ENCODE results near the gene PTPRF. TPM values are rescaled to one million over a fixed set of nuclear protein-coding genes. Genes with fewer than 3 reads are reported as not detected.

PTPRF gene
- total RNA-seq, 1 donor from 2014 or later = 2.9 TPM

DNA sequence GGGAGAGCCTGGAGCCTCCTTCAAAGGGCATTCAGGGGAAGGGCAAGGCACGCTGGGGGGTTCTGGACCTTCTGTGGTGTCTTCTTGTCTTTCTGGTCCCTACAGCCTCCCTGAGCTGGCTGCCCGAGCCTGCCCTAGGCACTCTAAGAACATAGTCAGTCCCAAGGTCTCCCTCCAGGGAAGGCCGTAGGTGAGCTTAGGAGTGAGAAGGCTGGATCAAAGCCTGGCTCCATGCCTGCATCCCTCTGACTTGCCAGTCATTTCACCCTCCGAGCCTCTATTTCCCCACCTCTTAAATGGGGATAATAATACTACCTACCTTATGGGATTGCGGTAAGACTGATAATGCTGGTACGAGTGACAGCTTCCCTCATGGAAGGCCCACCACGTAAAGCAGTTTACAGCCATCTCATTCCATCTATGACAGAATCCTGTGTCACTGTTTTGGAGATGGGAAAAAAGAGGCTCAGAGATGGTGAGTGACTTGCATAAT, 20.8 kb downstream of the PTPRF start:
- Histone ChIP-seq H3K4me3 (no peak overlapping the region), H3K9me3 (replicated peaks) (no peaks in the 10 kb centered on the region), H3K27ac (replicated peaks) (no peak overlapping the region), H3K36me3 (no peaks in the 10 kb centered on the region), H3K27me3 (ENCODE audit: low read depth) (no peaks in the 10 kb centered on the region), H3K4me1 (peaks cover 10% of the 10 kb centered on the region)
- DNase-seq = no peak
- TF ChIP-seq, protein P1, sequence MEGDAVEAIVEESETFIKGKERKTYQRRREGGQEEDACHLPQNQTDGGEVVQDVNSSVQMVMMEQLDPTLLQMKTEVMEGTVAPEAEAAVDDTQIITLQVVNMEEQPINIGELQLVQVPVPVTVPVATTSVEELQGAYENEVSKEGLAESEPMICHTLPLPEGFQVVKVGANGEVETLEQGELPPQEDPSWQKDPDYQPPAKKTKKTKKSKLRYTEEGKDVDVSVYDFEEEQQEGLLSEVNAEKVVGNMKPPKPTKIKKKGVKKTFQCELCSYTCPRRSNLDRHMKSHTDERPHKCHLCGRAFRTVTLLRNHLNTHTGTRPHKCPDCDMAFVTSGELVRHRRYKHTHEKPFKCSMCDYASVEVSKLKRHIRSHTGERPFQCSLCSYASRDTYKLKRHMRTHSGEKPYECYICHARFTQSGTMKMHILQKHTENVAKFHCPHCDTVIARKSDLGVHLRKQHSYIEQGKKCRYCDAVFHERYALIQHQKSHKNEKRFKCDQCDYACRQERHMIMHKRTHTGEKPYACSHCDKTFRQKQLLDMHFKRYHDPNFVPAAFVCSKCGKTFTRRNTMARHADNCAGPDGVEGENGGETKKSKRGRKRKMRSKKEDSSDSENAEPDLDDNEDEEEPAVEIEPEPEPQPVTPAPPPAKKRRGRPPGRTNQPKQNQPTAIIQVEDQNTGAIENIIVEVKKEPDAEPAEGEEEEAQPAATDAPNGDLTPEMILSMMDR (IDR thresholded peaks at IDR 0.05; ENCODE audit: borderline replicate concordance) = no peak
- intact Hi-C loops (cut with micrococcal nuclease) = no loop called here

DNA sequence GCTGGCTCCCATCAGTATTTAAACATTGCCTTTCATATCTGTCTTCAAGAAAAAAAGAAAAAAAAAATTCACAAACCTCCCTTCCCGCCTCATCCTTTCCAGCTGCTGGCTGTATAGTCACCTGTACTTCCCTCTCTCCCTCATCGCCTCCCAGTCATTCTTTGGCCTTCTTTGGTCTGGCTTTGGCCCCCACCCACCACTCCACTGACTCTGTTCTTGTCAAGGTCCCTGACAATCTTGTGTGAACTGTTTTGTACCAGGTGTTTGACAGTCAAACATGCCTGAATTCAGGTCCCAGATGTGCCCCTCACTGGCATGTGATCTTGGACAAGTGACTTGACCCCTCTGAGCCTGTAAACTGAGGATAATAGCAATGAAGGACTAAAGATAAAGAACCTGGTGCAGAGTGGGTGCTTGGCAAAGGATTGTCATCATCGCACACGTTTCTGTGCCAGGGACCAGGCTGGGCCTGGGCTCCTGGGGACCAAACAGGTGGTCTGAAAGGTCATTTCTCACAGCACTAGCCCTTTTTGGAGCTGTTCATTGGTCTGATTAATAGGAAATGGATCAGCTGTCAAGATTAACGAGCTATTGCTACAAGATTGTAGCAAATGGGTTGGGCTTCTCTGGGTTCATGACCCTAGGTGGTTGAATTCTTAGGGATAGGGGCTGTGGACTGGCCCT, 21.5 kb downstream of the PTPRF start:
- no peak overlapping the region for H3K4me3 ChIP-seq
- no peaks in the 10 kb centered on the region for H3K36me3 ChIP-seq
- no peaks in the 10 kb centered on the region for H3K27me3 ChIP-seq (ENCODE audit: low read depth)
- intact Hi-C loops (cut with micrococcal nuclease) = no loop called here
- H3K27ac ChIP-seq (replicated peaks) = no peak overlapping the region
- H3K4me1 ChIP-seq = peaks cover 10% of the 10 kb centered on the region
- no peaks in the 10 kb centered on the region for H3K9me3 ChIP-seq (replicated peaks)
- no peak for DNase-seq
- TF ChIP-seq, protein P1 (IDR thresholded peaks at IDR 0.05; ENCODE audit: borderline replicate concordance) = no peak

DNA sequence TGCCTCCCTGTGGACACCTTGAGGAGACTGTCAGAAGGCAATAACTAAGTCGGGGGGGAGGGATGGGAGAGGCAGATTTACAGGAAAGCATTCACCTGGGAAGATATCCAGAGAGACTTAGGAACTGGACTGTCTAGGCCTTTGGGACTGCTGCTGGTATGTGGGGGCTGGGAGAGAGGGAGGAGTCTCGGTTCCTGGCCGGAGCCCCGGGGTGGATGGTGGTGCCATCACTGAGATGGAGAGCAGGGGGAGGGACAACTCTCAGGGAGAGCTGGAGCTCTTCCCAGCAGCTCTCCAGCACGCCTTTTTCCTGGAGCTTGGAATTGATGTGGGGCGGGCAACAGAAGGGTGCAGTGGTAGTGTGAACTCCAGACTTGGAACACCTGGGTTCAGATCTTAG, 22.1 kb downstream of the PTPRF start:
- no peaks in the 10 kb centered on the region for H3K27me3 ChIP-seq (ENCODE audit: low read depth)
- H3K27ac ChIP-seq (replicated peaks) = no peak overlapping the region
- no peaks in the 10 kb centered on the region for H3K36me3 ChIP-seq
- intact Hi-C loops (cut with micrococcal nuclease) = no loop called here
- TF ChIP-seq, protein P1 (IDR thresholded peaks at IDR 0.05; ENCODE audit: borderline replicate concordance) = no peak
- peak; percentile 54 for DNase-seq
- no peak overlapping the region for H3K4me3 ChIP-seq
- peaks cover 10% of the 10 kb centered on the region for H3K4me1 ChIP-seq
- H3K9me3 ChIP-seq (replicated peaks) = no peaks in the 10 kb centered on the region

DNA sequence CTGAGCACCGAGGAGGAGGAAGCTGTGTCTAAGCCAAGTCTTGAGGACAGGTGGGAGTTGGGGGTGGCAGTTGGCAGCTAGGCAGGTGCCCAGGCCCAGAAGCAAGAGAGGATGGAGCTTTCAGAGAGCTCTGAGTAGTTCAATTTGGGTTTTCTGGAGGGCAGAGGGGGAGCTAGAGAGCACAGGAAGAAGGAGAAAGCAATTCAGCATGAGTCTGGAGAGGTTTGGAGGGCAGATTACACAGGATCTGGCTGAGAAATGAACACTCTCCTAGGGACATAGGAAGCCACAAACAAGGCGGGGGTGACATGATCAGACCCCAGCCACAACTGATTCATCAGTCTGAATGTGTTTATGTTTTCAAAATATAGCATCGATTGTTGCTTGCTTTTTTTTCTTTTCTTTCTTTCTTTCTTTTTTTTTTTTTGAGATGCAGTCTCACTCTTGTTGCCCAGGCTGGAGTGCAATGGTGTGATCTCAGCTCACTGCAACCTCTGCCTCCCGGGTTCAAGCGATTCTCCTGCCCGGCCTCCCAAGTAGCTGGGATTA, 23.8 kb downstream of the PTPRF start:
- no peaks in the 10 kb centered on the region for H3K9me3 ChIP-seq (replicated peaks)
- no peak for DNase-seq
- H3K27ac ChIP-seq (replicated peaks) = no peak overlapping the region
- peaks cover 10% of the 10 kb centered on the region for H3K4me1 ChIP-seq
- intact Hi-C loops (cut with micrococcal nuclease) = no loop called here
- no peak overlapping the region for H3K4me3 ChIP-seq
- TF ChIP-seq, protein P1 (IDR thresholded peaks at IDR 0.05; ENCODE audit: borderline replicate concordance) = peak; percentile 23
- H3K36me3 ChIP-seq = no peaks in the 10 kb centered on the region
- H3K27me3 ChIP-seq (ENCODE audit: low read depth) = no peaks in the 10 kb centered on the region

DNA sequence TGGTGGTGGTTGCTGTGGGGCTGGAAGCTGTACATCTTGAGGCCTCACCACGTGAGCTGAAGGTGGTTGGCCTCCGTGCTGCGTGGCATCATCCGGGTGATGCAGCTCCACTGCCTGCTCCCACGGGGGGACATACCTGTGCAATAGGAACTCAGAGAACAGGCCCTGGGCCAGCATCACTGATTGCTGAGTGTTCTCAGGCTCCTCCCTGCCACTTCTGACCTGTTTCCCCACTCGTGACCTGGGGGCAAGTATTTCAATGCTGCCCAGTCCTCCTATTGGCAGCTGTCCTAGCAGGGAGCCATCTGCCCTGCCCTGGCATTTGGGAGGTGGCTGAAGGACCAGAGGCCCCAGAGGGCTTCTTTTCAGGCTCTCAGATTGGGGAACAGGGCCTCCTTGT, 26.1 kb downstream of the PTPRF start:
- Histone ChIP-seq H3K4me1 (peaks cover 5% of the 10 kb centered on the region), H3K4me3 (no peak overlapping the region), H3K27me3 (ENCODE audit: low read depth) (no peaks in the 10 kb centered on the region), H3K9me3 (replicated peaks) (no peaks in the 10 kb centered on the region), H3K27ac (replicated peaks) (no peak overlapping the region), H3K36me3 (no peaks in the 10 kb centered on the region)
- intact Hi-C loops (cut with micrococcal nuclease) = no loop called here
- TF ChIP-seq, protein P1 (IDR thresholded peaks at IDR 0.05; ENCODE audit: borderline replicate concordance) = no peak
- no peak for DNase-seq
